GM21528 (cell line): Measurements from ENCODE around the gene TTC33.

Experiments used
- ATAC-seq: cut with Tn5 transposase; IDR thresholded peaks from one replicate; pipeline ENCODE4 v1.9.1; 2021; ENCODE audit warnings: mild to moderate bottlenecking, moderate library complexity; ENCODE audit not compliant: unreplicated experiment, low FRiP score

Gene TTC33

GRCh38 chr5:40682154-40683017 is 73.4 kb downstream of the TTC33 start:
- ATAC-seq, result no peak

- no peak for ATAC-seq
Observed at GRCh38 chr5:40681363-40682153, 74.2 kb downstream of the TTC33 start.

GRCh38 chr5:40680741-40681362 is 74.9 kb downstream of the TTC33 start:
- no peak for ATAC-seq

- ATAC-seq, result peak; percentile 46
Observed at GRCh38 chr5:40679913-40680681, 75.7 kb downstream of the TTC33 start, which contains the start of gene PTGER4. TSS of gene PTGER4 (plus strand) at chr5:40679915. CDS start at chr5:40680994, 1,079 bp downstream.

GRCh38 chr5:40679148-40679912 is 76.4 kb downstream of the TTC33 start:
- peak; percentile 81 for ATAC-seq

GRCh38 chr5:40678460-40679147 is 77.2 kb downstream of the TTC33 start:
- no peak for ATAC-seq

GRCh38 chr5:40678026-40678425 is 77.7 kb downstream of the TTC33 start:
- no peak for ATAC-seq

- no peak for ATAC-seq
Observed at GRCh38 chr5:40677456-40677855, 78.3 kb downstream of the TTC33 start.

- ATAC-seq, result no peak
Observed at GRCh38 chr5:40676613-40677343, 79.0 kb downstream of the TTC33 start.

- ATAC-seq, result no peak
Observed at GRCh38 chr5:40675396-40676133, 80.2 kb downstream of the TTC33 start.

GRCh38 chr5:40674661-40675235 is 81.0 kb downstream of the TTC33 start:
- ATAC-seq, result no peak

- ATAC-seq, result no peak
Observed at GRCh38 chr5:40672425-40672824, 83.3 kb downstream of the TTC33 start.

GRCh38 chr5:40669606-40670390 is 86.0 kb downstream of the TTC33 start:
- no peak for ATAC-seq

GRCh38 chr5:40667161-40667663 is 88.5 kb downstream of the TTC33 start:
- no peak for ATAC-seq

- ATAC-seq, result no peak
Observed at GRCh38 chr5:40666657-40667056, 89.1 kb downstream of the TTC33 start.

GRCh38 chr5:40665635-40666298 is 90.0 kb downstream of the TTC33 start:
- ATAC-seq, result no peak
